NT2/D1 (cell line): Measurements from ENCODE around the gene SLC16A12.

ENCODE experiments used
- DNase-seq: peaks from one replicate; pipeline ENCODE4 v3.0.0-alpha.2; 2011; ENCODE audit warnings: low read depth, low spot score
- H3K27me3 ChIP-seq: 2 replicates; pipeline ENCODE4 v1.6.0; 2011; ENCODE audit warnings: mild to moderate bottlenecking; ENCODE audit not compliant: insufficient read length, insufficient read depth
- H3K36me3 ChIP-seq: 2 replicates; pipeline ENCODE4 v1.6.1; 2011; ENCODE audit warnings: mild to moderate bottlenecking, low read length, mixed read lengths; ENCODE audit not compliant: insufficient read depth, insufficient read length
- H3K4me1 ChIP-seq: 2 replicates; pipeline ENCODE4 v1.5.1; 2011; ENCODE audit not compliant: insufficient read depth, insufficient read length
- H3K4me3 ChIP-seq: 2 replicates; pipeline ENCODE4 v1.5.1; 2011; ENCODE audit warnings: low read depth; ENCODE audit not compliant: insufficient read length
- H3K9ac ChIP-seq: 2 replicates; pipeline ENCODE4 v1.6.0; 2011; ENCODE audit warnings: low read depth; ENCODE audit not compliant: insufficient read length
- H3K9me3 ChIP-seq: 2 replicates; pipeline ENCODE4 v1.5.1; 2011; ENCODE audit warnings: mild to moderate bottlenecking, low read length; ENCODE audit not compliant: insufficient read depth
- SUZ12 ChIP-seq: IDR thresholded peaks from 2 replicates; pipeline ENCODE4 v1.6.1; 2011; ENCODE audit not compliant: insufficient read length, insufficient read depth; ENCODE audit errors: extremely low read depth
- YY1 ChIP-seq: IDR thresholded peaks from 2 replicates; pipeline ENCODE4 v1.6.1; 2011; ENCODE audit not compliant: insufficient read length, insufficient read depth
- ZNF274 ChIP-seq: IDR thresholded peaks from 2 replicates; pipeline ENCODE4 v1.6.1; 2011; ENCODE audit warnings: mild to moderate bottlenecking, low read depth, low read length

SLC16A12 gene

DNA sequence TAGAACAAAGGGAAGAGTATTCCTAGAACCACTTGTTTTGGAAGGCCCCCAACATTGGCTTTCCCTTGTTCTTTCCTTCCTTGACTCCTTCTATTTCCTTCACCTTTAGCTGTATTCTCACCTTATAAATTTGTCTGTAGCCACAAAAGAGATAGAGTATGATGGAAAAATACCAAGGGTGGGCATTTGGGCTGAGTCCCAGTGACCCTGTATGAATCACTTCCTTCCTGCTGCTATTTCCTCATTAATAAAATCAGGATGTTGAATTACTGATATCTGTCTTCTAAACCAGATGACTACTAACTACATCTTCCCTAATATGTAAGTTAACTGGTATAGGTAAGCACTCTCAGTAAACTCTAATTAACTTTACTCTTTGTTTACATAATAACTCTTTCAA lies 65.9 kb downstream of the SLC16A12 start:
- Histone ChIP-seq H3K27me3 (no peaks in the 10 kb centered on the region), H3K9me3 (no peaks in the 10 kb centered on the region), H3K4me1 (no peaks in the 10 kb centered on the region), H3K36me3 (no peaks in the 10 kb centered on the region), H3K9ac (no peak overlapping the region), H3K4me3 (no peak overlapping the region)
- TF ChIP-seq YY1 (no peak), ZNF274 (no peak)
- DNase-seq = no peak

DNA sequence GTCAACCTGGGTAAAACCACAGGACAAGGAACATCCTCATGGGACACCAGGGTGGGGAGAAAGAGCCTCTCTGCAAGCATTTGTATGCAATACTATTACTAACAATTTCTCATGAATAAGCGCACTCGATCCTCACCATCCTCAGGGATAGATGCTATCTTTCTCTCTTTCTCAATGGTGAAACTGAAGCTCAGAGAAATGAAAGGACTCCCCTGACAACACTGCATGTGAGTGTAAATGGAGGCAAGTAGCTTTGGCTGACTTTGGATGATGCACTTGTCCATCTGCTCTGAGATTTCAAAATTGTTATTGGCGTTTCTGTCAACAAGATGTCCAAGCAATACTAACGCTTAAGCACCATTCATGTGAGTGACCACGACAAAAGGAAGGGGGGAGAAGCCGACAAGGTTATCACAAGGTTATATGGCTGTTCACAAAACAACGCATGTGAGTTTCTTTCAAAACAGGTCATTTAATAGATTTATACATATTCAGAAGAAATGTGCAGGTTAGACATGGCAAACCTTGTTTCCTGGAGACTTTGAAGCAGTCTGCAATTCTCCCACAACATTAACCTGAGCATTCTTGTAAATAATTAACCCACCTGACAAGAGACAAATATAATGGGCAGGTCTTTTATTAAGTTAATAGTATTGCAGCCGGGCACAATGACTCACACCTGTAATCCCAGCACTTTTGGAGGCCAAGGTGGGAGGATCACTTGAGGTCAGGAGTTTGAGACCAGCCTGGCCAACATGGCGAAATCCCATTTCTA lies 67.0 kb downstream of the SLC16A12 start:
- no peaks in the 10 kb centered on the region for H3K9me3 ChIP-seq
- TF ChIP-seq SUZ12 (no peak), YY1 (no peak), ZNF274 (no peak)
- no peak overlapping the region for H3K9ac ChIP-seq
- no peak for DNase-seq
- H3K36me3 ChIP-seq = no peaks in the 10 kb centered on the region
- H3K4me1 ChIP-seq = no peaks in the 10 kb centered on the region
- H3K4me3 ChIP-seq = no peak overlapping the region
- H3K27me3 ChIP-seq = no peaks in the 10 kb centered on the region

DNA sequence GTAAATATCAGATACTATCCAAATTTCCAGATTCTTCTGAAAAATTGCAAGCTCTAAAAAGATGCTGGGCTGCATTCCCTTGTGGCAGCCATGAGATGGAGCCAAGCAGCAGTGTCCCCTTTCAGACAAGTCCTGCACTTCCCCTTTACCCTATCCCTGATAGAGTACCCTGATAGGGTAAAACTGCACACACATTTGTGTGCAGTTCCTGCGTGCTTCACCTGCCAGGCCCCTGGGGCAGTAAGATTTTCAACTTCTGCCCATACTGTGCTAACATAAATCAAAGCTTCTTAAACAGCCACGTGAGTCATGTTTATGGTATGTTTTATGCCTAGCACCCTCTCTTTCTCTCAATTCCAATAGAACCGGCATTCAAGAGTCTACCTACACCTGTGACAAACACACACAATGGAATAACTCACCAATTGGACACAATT lies 68.8 kb downstream of the SLC16A12 start:
- Histone ChIP-seq H3K36me3 (no peaks in the 10 kb centered on the region), H3K27me3 (no peaks in the 10 kb centered on the region), H3K9me3 (no peaks in the 10 kb centered on the region), H3K4me1 (no peaks in the 10 kb centered on the region), H3K4me3 (no peak overlapping the region), H3K9ac (no peak overlapping the region)
- DNase-seq = no peak
- TF ChIP-seq SUZ12 = no peak
- TF ChIP-seq YY1 = no peak
- TF ChIP-seq ZNF274 = no peak

DNA sequence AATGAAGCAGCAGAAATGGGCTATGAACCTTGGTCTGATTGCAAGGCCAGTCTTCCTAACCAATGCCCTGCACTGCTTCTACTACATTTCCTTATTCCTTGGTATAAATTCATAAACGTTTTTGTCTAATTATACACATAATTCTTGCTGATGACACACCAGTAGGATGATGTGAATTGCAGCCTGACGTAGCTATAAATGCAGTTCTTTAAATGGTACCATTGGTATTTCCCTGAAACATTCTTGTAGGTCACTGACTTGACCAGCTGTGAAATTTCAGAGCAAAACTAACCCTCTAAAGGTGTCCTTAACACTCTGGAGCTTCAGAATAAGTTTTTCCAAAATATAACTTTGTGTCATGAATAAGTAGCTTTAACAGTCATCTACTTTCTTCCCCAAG lies 70.2 kb downstream of the SLC16A12 start:
- no peak overlapping the region for H3K9ac ChIP-seq
- H3K9me3 ChIP-seq = no peaks in the 10 kb centered on the region
- no peak for DNase-seq
- H3K4me3 ChIP-seq = no peak overlapping the region
- H3K36me3 ChIP-seq = no peaks in the 10 kb centered on the region
- no peaks in the 10 kb centered on the region for H3K4me1 ChIP-seq
- H3K27me3 ChIP-seq = no peaks in the 10 kb centered on the region
- TF ChIP-seq YY1 (no peak), ZNF274 (no peak), SUZ12 (no peak)

DNA sequence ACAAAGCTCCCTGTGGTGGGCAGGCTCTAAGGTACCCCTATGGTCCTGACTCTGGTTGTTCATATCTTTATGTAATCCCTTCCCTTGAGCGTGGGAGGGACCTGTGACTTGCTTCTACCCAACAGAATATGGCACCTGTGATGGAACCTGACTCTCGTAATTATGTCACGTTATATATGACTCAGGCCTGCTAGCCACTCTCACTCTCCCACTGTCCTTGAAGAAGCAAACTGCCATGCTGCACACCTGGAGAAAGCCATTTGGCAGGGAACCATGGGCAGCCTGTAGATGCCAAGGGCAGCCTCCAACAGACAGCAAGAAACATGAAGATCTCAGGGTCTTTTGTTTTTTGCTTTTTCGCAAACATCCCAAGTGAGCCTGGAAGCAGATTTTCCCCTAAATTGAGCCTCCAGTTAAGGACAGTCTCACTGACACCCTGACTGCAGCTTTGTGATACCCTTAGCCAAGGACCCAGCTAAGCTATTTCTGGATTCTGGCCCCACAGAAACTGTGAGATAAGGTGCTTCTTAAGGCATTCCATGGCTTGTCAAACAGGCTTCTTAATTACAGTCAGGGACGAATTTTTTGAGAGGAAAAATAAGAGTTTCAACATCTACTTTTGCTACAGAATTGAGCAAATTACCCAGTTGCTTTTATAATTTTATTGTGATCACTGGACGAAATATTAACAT lies 71.4 kb downstream of the SLC16A12 start:
- H3K4me1 ChIP-seq = no peaks in the 10 kb centered on the region
- H3K4me3 ChIP-seq = no peak overlapping the region
- H3K27me3 ChIP-seq = no peaks in the 10 kb centered on the region
- TF ChIP-seq ZNF274 (no peak), SUZ12 (no peak), YY1 (no peak)
- no peaks in the 10 kb centered on the region for H3K9me3 ChIP-seq
- DNase-seq = no peak
- H3K36me3 ChIP-seq = no peaks in the 10 kb centered on the region
- H3K9ac ChIP-seq = no peak overlapping the region

DNA sequence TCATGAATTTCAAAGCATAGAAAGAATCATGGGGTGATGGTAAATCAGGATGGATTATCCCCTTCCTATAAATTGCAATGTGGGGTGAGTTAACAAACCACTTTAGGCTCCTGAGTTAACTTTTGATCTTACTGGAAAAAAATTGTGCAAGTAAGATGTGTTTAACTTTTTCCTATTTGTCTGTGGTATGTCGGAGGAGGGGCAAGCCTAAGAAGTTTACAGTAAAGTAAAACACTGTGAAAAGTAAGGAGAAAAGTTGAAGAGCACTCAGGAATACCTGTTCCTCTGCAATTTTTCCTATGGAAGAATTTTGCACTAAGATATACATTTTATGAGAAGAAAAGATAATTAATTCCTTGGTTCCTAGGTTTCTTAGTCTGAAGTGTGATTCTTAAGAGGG lies 76.6 kb downstream of the SLC16A12 start:
- TF ChIP-seq ZNF274 (no peak), YY1 (no peak), SUZ12 (no peak)
- Histone ChIP-seq H3K9me3 (no peaks in the 10 kb centered on the region), H3K9ac (no peak overlapping the region), H3K4me3 (no peak overlapping the region), H3K27me3 (no peaks in the 10 kb centered on the region), H3K36me3 (no peaks in the 10 kb centered on the region), H3K4me1 (no peaks in the 10 kb centered on the region)
- no peak for DNase-seq

DNA sequence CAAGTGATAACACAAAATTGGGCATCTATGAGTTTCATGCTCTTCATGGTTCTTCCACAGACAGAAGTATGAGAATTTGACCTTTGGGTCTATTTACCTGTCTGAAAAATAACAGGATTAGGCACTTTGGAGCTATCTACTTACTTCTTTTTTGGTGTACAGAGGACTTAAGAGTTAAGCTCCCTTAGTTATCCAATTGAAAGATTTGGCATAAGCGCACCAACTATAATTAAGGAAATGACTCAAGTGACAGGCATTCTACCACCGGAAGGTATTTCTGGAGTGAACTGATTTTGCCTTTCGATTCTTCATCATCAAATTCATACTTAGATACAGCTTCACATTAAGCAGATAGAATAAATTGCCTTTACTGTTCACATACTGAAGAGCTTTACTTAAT lies 77.1 kb downstream of the SLC16A12 start:
- Histone ChIP-seq H3K9ac (no peak overlapping the region), H3K27me3 (no peaks in the 10 kb centered on the region), H3K9me3 (no peaks in the 10 kb centered on the region), H3K4me3 (no peak overlapping the region), H3K4me1 (no peaks in the 10 kb centered on the region), H3K36me3 (no peaks in the 10 kb centered on the region)
- DNase-seq = no peak
- TF ChIP-seq SUZ12 = no peak
- TF ChIP-seq ZNF274 = no peak
- no peak for TF ChIP-seq YY1
